HG02623 (cell line): Measurements from ENCODE around the gene LRRC15.
A peak's percentile ranks its signal among the peaks of the same experiment; 100 is the strongest.

Experiments
- ATAC-seq: cut with Tn5 transposase; IDR thresholded peaks from one replicate; pipeline ENCODE4 v1.9.1; 2021; ENCODE audit warnings: moderate library complexity; ENCODE audit not compliant: unreplicated experiment

LRRC15 gene

DNA sequence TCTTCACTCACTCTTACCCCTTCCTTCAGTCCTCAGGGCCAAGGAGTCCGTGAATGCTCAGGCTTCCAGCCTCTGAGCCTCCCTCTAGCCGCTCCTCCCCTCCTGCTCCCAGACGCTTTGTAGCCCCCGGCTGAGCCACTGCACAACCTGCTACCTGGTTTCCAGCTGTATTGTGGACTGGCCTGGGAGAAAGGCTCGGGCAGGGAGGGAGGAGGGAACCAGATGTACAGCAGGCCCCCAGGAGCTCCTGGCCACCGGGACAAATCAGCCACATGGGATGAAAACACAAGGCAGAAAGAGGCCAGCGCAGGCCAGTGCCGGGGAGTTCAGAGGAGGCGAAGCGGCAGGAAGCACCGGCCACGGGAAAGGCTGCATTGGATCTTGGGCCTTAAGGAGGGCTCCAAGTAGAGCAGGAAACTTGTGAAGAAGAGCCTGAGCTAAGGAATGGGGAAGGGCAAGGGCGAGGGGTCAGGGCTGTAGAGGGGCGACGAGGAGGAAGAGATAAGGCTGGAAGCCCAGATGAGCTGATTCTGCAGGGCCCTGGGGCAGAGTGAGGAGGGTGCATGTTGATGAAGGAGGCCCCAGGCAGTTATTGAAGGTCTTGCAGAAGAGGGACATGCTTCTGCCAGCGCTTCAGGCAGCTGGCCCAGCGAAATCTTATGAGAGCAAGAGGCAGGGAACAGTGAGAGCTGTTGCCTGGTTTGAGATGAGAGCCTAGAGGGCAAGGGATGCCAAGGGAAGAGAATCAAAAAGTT, 32.8 kb downstream of the LRRC15 start:
- ATAC-seq, result no peak

DNA sequence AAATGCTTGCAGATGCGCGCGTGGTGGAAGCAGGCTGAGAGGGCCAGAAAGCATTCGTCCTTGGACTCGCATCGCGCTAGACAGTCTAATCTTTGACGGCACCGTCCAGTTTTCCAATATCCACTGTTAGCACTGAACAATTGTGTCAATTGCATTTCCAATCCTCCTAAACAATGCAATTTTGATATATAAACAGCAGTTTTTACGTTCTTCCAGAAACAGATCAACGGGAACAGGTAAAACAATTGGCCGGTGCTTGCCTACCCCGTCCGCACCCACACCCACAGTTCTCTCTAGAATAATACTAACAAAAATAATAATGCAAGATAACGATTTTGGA, 35.6 kb downstream of the LRRC15 start:
- ATAC-seq, result no peak

DNA sequence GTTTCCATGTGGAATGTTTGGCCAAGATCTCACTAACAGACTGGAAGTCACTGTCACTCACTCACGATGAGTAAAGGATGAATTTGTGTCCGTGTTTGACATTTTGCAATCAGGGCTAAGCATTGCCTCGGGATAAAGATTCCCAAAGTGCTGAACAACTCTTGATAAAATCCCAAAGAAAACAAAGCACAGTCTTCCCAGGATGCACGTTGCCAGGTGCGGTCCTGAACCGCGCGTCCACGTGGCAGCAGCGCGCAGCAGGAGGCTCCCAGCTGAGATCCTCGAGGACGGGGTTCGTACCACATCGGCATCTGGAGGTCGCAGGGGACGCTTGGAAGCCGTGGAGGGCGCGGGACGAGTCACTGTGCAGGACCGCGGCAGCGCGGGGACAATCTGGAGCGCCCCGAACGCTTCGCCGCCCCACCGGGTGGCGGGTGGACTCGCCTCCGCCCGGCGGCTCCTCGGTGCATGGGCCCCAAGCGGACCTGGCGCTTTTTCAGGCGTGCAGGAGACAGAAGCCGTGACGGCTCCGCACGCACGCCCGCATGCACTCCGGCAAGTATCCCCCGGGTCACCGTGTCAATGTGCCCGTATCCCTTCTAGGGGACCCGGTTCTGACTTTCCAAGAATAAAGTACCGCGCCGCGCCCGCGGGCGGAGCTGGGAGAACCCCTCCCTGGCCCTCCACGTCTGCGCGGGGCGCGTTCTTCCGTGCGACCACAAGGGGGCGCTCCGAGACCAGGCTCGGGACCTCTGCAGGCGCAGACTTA, 36.1 kb downstream of the LRRC15 start:
- peak; percentile 86 for ATAC-seq

DNA sequence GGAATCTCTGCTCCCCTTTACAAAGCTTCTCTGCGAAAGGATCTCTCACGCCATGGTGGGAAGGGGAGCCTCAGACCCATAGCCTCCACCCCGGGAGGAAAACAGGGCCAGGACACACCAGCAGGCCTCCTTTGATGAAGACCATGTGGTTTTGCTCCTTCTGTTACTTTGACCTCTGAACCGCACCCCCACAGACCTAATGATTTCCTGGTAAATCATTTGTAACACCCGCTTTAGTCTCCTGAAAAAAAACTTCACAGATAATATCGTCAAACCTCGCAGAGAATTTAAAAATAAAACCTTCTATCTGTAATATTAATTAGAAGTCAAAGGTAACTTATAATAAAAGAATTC, 36.7 kb downstream of the LRRC15 start:
- ATAC-seq, result no peak

DNA sequence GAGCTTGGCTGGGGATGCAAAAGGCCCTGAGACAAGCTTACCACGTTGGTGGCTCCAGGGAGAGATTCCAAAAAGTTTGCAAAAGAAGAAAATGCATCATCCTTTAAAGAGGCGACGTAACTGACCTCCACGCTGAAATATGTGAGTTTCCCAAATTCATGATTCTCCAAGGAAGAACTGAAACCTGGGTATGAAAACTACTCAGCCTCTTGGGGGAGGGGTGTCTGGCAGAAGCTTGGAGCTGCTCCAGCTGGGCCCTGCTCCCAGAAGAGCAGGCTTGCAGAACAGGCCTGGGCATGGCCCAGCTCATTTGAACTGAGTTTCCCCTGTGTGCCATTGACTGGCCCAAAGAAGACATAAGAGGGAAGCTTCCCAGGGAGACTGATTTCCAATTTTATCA, 39.0 kb downstream of the LRRC15 start:
- ATAC-seq, result no peak

DNA sequence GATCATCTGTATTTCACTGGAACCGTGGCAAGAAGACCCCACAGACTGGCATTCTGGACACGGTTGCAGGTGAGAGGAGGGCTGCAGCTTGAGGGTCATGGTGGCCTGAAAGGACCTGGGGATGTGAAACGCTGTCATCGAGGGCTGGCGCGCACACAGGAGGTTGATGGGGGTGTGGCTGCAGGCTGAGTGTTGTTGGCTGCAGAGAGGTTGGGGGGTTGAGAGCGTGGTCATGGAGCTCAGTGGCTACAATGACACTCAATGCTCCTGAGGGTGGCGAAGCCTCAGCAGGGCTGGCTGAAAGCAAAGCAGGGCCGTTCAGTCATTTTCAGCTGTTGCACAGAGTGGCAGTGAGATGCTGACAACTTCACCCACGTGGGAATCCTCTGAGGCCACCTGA, 39.4 kb downstream of the LRRC15 start:
- no peak for ATAC-seq

DNA sequence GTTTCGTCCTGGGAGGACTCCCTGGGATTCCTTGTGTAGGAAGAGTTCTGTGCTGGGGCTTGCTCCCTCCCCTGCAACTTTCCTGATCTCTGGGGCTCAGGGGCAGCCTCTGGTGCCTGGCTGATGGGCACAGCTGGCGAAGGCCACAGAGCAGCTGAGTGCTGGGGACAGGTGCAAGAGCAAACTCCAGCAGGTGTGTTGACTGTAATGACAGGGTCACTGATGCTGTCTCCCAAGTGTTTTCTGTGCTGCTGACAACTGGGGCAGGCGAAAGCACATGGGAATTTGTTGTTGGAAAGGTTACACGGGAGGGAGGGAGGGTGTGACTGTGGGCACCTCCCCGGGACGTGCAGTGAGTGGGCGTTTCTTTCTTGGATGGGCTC, 40.0 kb downstream of the LRRC15 start:
- ATAC-seq, result no peak

DNA sequence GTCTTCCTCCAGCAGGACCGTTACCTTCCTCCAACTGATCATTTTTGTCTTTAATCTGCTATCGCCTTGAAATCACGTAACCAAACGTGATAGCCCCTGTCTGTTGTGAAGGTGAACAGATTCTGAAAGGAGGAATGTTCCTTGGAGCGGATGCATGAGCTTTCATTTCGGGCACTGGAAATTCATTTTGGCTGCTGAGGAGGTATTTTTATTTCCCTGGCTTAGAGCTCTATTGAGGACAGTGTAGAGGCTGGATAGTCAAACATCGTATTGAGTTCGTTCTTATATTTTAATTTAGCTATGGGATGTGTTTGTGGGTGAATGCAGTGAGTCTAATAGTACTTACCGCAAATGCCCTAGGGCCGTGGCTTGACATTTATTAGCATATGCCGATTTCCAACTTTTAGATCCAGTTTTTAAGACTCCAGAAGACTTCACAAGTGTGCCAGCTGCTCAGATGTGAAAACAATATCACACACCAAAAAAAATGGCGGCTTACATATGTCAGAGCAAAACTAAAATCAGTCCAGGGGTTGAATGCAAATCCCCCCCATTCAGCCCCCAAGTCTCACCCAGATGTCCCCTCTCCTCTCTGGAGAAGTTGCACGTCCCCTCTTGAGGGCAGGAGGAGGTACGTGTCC, 40.5 kb downstream of the LRRC15 start:
- ATAC-seq, result no peak

DNA sequence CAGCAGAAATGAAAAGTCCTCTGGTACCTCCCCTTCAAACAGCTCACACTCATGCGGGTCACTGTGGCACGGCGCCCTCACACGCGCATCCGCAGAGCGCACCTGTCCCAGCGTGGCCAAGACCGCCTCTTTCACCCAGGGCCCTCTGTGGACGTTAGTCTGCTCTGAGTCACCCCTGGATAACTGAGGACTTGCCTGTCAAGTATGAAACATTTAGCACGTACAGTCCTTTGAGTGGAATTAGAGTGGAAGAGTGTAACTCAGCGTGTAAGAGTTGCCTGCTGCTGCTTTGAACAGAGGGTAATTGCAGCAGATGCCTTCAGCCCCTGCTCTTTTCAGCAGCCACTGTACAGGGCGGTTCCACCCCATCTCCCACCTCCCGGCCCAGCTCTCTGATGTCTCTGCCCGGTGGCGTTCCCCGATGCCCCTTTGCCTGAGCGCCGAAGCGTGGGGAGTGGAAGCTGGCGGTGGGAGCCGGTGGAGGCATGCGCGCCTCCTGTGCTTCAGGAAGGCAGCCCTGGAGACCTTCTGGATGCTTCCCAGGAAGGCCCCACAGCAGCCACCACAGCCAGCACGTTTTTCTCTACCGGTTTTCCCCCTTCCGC, 41.4 kb downstream of the LRRC15 start:
- no peak for ATAC-seq

DNA sequence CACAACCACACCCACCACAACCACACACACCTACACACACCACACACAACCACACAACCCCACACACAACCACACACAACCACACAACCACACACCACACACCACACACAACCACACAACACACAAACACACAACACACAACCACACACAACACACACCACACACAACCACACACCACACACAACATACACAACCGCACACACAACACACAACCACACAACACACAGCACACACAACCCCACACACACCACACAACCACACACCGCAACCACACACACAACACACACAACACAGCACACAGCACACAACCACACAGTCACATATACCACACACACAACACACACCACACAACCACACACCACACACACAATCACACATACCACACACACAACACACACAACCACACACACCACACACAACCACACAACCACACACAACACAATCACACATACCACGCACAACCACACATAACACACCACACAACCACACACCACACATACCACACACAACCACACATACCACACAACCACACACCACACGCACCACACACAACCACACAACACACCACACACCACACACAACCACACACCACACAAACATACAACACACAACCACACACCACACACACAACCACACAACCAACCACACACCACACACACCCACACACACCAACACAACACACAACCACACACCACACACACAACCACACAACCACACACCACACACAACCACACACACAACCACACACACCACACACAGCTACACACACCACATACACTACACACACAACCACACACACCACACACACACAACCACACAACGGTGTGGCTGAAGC, 42.1 kb downstream of the LRRC15 start:
- no peak for ATAC-seq

DNA sequence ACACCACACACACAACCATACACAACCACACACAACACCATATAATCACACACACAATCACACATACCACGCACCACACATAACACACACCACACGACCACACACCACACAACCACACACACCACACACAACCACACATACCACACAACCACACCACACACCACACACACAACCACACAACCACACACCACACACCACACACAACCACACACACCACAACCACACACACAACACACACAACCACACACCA, 42.6 kb downstream of the LRRC15 start:
- ATAC-seq, result no peak

DNA sequence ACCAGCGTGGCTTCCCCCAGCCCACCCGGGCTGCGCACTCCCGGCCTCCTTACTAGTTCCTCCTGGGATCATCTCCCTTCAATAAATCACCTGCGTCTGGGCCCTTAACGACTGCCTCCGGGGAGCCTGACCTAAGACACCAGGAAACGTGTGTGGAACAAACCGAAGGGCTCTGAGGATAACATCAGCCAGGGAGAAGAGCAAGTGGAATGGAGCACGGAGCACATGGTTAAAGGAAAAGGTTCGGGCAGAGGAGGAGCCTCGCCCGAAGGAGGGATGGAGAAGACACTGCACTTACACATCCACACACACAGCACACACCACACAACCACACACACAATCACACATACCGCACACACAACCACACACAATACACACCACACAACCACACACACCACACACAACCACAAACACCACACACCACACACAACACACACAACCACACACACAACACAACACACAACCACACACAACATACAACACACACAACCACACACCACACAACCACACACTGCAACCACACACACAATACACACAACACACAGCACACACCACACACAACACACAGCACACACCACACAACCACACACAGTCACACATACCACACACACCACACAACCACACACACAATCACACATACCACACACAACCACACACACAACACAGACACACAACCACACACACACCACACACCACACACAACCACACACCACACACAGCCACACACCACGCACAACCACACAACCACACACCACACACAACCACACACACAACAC, 43.2 kb downstream of the LRRC15 start:
- no peak for ATAC-seq

DNA sequence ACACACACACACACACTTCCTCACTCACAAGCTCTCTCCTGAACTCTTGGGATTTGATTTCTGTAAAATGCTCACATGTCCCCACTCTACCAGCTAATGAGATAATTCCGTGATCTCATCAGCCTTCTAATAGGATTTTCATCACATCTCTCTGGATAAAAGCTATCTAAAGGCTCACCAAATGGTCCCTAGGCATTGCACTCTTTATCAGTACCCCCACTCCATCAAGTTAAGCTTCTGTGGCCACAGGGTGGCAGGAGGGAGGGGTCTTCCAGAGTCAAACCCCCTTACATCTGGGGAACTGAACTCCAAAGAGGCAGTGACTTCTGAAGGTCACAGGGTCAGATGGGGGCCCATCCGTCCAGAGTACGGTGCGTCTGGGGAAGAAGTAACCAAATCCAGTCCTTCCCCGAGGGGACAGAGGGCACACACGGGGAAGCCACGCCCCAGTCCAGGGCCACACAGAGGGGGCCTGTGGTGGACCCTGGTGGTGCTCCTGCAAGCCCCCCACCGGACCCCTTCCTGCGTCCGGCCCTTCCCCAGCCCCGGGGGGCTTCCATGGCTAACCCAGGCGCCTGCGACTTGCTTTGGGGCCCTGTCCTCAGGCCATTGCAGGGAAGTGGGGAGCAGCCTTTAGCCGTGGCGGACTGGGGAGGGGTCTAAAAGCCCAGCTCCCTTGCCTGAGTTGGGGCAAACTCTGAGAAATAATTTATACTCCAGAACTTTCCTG, 44.0 kb downstream of the LRRC15 start:
- no peak for ATAC-seq

DNA sequence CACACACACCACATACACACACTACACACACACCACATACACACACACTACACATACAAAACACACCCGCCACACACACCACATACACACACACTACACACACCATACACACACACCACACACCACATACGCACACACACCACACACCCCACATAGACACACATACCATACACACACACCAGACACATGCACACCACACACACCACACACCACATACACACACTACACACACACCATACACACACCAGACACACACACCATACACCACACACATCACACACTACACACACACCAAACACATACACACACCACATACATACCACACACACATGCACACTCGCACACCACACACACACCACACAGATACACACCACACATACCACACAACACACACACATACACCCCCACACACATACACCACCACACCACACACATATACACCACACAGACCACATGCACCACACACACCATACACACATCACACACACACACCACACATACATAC, 44.7 kb downstream of the LRRC15 start:
- ATAC-seq, result no peak

DNA sequence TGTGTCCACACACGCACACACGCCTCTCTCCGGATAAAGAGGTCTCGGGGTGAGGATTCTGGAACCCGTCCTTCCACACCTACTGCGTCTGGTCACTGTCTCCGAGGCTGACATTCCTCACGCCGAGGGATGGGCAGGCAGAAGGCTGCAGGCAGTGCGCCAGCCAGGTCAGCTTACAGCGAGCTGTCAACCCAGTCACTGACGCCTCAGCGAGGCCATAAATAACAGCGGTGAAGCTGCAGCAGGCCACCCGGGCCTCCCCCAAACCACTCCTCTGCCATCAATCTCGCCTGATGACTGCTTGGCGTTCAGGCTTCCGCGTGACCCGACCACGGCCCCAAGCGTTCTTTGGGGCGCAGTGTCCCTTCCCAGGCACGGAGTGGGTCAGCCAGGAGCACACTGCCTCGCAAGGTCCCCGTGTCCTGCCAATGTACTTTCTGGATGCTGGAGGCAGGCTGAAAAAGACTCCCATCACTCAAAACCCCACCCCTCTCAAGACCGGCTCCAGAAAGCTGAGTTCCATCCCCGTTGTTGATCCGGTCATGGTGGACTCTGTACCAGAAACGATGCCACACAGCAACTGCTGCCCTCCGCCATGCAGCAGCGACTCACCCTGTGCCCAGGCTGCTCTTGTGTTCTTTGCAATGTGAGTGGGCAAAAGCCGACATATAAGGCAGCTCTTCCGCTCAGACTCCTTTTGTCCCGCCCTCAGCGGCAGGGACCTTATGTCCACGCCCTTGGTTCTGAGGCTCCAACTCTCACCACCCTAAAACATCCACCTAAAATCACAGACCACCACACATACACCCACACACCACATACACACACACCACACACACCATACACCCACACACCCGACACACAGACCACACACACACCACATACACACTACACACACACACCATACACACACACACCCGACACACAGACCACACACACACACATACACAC, 45.5 kb downstream of the LRRC15 start:
- no peak for ATAC-seq

DNA sequence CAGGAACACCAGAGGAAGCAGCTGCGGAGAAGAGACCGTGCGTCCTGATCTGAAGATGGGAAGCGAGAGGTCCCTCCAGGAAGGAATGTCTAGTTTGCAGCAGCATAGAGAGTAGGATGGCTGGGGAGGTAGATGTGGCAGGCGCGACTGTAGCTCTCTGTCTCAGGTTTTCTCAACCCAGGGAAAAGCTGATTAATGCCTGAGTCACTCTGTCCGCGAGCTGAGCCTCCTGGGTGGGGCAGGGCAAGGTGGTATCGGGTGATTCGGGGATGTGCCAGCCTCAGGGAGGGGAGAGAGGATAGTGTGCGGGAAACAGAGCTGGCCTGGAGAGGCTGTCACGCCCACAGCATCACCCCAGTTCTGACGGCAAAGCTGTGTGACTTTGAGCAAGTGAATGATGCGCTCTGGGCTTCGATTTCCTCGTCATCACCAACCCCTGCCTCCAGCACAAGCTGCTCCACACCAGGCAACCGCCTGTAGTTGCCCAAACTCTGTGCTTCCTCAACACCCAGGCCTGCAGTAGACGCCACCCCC, 46.8 kb downstream of the LRRC15 start:
- ATAC-seq, result no peak

DNA sequence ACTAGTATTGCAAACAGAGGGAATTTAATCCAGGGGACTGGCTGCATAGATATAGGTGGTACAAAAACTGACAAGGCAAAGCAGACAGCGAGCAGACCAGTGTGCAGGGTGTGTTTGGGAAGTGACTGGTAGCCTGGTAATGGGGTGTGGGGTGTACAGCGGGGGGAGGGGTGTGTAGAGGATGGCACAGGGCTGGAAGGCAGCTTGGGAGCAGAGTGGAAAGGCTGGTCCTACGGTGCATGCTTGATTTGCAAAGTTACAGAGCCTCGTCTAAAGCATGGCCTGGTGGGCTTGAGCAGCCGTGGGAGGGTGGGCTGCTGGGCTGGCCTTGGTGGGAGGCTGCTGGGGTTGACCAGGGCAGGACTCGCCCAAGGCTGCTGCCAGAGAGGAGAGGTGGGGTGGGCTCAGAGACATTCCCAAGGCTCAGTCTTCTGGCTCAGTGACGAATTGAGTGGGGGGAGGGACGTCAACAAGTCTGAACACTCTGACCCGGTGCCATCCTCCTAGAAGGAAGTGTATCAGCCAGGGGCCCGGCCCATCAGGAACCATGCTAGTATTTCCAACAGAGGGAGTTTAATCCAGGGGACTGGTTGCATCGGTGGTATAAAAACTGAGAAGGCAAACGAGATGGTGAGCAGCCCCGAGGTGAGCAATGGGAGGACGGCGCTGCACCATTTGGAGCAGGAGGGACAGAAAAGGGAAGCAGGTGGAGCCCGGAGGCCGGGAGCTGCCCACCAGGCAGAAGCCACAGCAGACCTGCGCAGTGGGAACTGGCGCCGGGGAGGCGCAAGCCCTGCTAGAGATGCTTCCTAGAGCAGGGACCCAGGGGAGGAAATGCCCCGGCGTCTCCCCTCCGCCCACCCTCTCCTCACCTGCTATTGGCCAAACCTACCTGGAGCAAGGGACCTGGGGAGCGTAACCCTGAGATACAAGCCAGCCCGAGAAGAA, 47.6 kb downstream of the LRRC15 start:
- ATAC-seq, result no peak
